Fibroblast of gingiva (primary cell): ENCODE measurements around the gene MGAM2.

Source experiments
- DNase-seq: peaks from one replicate; pipeline ENCODE4 v3.0.0-alpha.2; 2011; ENCODE audit warnings: low read depth

The MGAM2 gene

GRCh38 chr7:142176901-142177300 is 65.4 kb downstream of the MGAM2 start:
- no peak for DNase-seq

- DNase-seq, result no peak
Observed at GRCh38 chr7:142177869-142178268, 66.4 kb downstream of the MGAM2 start.

- DNase-seq, result no peak
Observed at GRCh38 chr7:142180426-142180825, 68.9 kb downstream of the MGAM2 start.

GRCh38 chr7:142181211-142181610 is 69.7 kb downstream of the MGAM2 start:
- no peak for DNase-seq

- no peak for DNase-seq
Observed at GRCh38 chr7:142181966-142182365, 70.4 kb downstream of the MGAM2 start.

GRCh38 chr7:142185069-142185468 is 73.6 kb downstream of the MGAM2 start:
- no peak for DNase-seq

GRCh38 chr7:142185801-142186200 is 74.3 kb downstream of the MGAM2 start:
- no peak for DNase-seq

- DNase-seq, result no peak
Observed at GRCh38 chr7:142188154-142188553, 76.6 kb downstream of the MGAM2 start.

GRCh38 chr7:142188846-142189245 is 77.3 kb downstream of the MGAM2 start:
- DNase-seq, result no peak

GRCh38 chr7:142194201-142194600 is 82.7 kb downstream of the MGAM2 start:
- DNase-seq, result no peak

GRCh38 chr7:142196066-142196840 is 84.7 kb downstream of the MGAM2 start:
- DNase-seq, result no peak

GRCh38 chr7:142200206-142200605 is 88.7 kb downstream of the MGAM2 start:
- DNase-seq, result no peak

GRCh38 chr7:142228537-142229104 is 117.1 kb downstream of the MGAM2 start:
- no peak for DNase-seq

GRCh38 chr7:142231716-142232115 is 120.2 kb downstream of the MGAM2 start:
- no peak for DNase-seq

GRCh38 chr7:142240546-142240945 is 129.0 kb downstream of the MGAM2 start:
- DNase-seq, result no peak

GRCh38 chr7:142243823-142244222 is 132.3 kb downstream of the MGAM2 start:
- no peak for DNase-seq

- DNase-seq, result no peak
Observed at GRCh38 chr7:142248166-142249160, 136.9 kb downstream of the MGAM2 start.

- DNase-seq, result no peak
Observed at GRCh38 chr7:142249918-142250317, 138.4 kb downstream of the MGAM2 start.

- DNase-seq, result no peak
Observed at GRCh38 chr7:142250705-142251104, 139.2 kb downstream of the MGAM2 start.

- DNase-seq, result no peak
Observed at GRCh38 chr7:142257958-142258357, 146.4 kb downstream of the MGAM2 start, which contains the start of gene PRSS58. Gene PRSS58 (minus strand): TSS chr7:142258058. CDS start chr7:142257707, 351 bp downstream.

GRCh38 chr7:142263598-142264380 is 152.3 kb downstream of the MGAM2 start:
- no peak for DNase-seq
